HG03135 (cell line): ENCODE measurements around the gene PLCB2.

Source experiments
- ATAC-seq: cut with Tn5 transposase; IDR thresholded peaks from one replicate; pipeline ENCODE4 v1.9.1; 2021; ENCODE audit warnings: mild to moderate bottlenecking, moderate library complexity; ENCODE audit not compliant: unreplicated experiment

The PLCB2 gene

DNA sequence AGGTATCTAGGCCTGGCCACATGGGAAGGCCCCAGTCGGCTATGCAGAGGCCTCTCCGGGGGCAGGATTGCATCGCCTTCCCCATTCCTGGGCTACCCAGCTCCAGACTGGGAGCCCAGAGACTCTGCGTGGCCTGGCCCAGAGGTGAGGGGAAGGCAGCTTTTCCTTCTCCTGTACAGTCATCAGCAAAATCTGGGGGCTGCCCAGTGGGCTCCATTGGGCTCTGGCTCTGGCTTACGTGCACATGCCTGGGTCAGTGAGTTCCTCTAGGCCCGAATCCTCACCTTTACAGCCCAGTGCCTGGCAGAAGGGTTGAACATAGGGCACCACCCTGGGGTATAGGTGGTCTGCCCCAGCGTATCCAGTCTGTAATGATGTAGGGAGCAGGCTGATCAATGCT, 20.9 kb downstream of the PLCB2 start:
- ATAC-seq, result no peak

DNA sequence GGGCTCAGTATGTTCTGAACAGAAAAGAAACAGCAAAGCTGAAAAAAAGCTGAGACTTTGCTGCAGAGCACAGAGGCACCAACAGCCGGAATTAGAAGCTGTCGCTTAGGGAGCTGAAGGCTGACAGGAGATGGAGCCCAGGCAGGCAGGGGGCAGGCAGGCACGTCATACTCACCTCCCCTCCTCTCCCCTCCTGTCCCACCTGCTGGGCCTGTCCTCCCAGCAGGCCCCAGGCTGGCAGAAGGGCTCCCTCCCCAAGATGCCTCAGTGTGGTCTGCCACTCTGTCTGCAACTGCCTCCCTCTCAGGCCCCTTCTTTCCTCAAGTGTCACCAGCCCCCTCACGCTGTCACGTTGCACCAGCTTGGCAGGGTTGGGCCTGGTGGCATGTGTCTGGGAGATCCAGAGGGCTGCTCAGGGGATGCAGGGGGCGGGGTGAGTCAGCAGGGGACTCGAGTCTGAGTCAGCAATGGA, 21.6 kb downstream of the PLCB2 start:
- ATAC-seq, result no peak

DNA sequence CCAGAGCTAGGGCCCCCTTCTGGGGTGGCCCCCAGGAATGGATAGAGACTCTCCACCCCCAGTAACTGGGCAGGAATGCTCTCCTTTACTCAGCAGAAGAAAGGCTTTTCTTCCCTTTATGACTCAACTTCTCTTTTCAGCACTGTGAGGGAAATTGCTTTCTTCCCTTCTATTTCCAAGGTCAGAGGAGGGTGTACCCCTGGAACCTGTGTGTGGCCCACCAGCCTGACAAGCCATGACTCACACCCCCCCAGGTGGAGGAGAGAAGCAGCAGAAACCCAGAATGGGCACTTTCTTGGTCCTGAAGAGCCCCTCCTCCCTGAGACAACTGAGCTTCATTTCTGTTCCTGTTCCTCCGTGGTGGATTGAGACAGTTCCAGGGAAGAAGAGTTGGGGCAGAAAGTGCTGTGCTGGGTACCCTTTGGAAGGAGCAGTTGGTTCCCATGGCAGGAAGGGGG, 22.2 kb downstream of the PLCB2 start:
- ATAC-seq, result no peak

- ATAC-seq, result no peak
Measured at GRCh38 chr15:40285151-40285550, 22.6 kb downstream of the PLCB2 start.

DNA sequence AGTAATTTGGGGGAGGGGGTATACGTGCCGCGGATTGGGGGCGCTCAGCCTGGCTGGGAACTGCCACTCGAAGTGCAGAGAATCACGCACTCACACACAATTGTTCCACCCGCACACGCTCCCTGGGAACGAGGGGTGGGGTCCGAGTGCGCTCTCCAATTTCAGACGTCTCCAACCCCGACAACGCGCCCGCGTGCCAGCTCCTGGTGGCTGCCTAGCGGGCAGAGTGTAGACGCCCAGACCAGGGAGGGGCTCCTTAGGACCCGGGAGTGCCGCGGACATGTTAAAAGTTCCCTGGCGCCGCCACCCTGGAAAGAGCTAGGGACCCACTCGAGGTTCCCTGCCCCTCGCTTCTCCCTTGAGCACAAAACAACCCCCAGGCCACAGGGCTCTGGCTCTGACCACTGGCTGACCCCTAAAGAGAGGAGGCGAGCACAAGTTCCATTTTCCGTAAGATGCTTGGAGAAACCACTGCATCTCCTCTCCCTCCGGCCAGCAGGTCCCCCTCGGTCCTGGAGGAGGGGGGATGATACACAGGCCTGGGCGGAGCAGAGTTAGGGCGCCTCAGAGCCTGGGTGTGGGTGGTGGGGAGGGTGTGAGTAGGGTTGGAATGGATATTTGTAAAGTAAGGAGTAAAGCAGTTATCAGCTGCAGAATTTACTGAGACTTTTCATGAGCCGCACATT, 24.0 kb downstream of the PLCB2 start:
- no peak for ATAC-seq

DNA sequence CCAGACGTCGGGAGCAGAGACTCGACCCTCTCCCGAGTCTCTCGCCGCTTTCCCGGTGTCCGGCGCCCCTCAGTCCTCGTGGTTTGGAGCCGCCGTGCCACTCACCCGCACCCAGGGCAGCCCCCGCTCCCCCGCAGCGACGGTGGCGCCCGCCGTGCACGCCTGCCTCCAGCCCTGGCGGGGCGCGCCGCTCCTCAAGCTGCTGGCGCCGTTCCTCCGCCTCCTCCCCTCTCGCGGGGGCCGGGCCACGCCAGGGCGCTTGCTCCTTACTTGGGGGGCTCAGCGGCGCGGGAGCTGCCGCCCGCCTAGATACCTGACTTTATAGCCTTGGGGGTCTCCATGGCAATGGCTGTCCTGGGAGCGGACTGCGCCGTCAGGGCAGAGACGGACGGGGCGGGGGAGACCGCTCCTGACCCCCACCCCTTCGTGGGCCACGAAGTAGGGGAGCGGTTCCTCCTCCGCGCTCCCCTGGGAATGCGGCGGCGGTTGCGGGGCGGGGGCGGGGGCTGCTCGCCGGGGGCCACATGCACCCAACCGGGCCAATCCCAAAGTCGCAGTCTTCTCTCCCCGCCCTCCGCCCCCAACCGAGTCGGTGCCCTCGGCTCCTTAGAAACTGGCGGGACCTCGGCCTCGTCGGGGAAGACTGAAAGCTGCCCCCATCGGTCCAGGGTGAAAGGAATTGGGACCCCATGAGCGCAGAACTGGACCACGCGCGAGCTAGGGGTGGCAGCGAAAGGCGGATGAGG, 24.7 kb downstream of the PLCB2 start, which contains the start of gene ANKRD63:
Gene ANKRD63 (minus strand): TSS at position 196 of the 746 bp plus-strand sequence. CDS start 478 bp downstream, outside the sequence.
- no peak for ATAC-seq

GRCh38 chr15:40282147-40282868, 25.4 kb downstream of the PLCB2 start:
- no peak for ATAC-seq

DNA sequence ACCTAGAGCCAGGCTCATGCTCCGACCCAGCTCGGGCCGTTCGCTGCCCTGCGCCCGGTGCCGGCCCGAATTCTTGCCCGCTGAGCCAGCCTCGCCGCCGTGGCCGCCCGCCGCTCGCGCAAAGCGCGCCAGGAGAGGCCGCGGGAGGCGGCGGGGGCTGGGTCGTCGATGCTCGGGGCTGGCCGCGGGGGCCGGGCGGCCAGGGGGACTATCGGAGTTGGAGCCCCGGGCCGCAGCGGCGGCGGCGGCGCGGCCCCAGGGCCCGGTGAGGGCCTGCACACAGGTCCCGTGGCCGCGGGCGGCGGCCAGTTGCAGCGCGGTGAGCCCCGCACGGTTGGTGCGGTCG, 26.0 kb downstream of the PLCB2 start:
- ATAC-seq, result no peak

DNA sequence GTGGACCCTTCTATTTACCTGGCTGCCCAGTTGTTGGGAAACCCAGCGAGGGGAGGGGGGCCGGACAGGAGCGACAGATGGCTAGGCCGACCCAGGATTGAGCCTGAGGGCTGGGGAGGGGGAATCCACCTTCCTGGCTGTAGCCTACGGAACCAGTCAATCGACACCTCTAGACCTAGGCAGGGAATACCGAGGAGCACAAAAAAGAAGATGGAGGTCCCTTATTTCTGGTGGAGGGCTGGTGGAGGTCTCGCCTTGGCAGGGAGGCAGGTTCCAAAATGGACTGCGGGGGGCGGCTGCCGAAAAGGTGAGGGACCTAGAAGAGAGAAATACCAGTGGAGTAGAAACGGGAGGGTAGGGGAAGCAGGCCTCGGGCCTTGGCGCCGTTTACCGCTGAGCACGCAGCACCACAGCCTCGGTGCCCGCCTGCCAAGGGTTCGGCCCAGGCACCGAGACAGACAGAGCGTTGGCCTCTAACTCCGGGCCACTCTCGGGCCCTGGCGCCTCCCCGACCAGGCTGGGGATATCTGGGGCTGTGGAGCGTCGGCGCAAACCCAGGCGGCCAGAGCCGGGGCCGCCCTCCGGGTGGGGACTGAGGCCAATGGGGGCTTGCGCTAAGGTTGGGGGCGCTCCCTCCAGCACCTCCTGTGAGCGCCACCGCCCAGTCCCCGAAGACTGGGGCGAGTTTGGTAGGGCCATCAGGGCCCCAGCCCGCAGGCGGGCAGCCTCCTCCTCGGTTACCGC, 26.5 kb downstream of the PLCB2 start:
- ATAC-seq, result no peak

DNA sequence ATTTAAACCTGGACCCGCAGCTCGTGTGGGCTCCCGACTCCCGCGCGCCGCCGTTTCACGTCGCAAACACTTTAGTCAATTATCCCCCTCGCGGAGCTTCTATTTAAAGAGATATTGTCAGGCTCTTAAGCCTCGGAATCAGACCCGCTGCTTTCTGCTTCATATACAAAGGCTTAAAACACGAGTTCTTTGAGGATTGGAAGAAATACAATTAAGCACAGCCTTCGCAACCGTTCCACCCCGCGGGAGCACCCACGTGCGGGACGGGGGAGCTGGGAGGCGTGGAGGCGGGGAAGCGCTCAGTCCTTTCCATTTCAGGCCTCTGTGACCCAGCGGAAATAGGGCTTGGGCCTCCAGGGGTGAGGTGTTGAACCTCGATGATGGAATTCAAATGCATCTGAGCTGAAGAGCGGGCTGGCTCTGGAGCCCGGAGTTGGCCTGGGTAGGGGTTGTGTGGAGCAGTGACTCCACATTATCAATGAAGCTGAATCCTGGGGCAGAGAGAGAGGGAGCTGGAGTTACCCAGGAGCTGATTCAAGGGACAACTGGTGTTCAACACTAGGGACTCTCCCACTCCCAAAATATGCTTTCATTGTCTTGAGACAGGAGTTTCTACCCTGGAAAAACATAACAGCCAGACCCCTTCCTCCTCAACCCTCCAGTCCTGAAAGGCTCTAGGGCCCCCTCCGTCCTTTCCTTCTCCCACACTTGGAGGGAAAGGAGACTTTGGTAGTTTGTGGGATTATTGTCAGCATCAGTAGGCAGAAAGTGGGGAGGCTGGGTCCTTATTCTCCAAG, 27.3 kb downstream of the PLCB2 start:
- no peak for ATAC-seq

- no peak for ATAC-seq
Measured at GRCh38 chr15:40279437-40280141, 28.1 kb downstream of the PLCB2 start.

DNA sequence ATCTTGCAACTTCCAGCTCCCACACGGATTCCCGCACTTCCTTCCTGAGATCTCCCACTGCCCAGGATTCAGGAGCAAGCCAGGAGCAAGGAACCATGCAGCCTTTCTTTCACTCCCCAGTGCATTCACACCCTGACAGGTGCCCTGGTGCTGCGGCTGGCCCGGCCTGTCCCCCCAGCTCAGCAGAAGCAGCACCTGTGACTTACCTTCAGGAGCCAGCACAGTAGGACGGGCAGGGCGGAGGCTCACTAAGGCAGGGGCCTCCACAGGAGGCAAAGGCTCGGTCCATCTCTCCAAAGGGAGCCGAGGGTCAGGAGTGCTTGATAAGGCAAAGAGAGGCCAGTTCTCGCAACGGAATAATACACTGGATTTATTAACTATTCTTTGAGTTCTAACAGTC, 29.7 kb downstream of the PLCB2 start:
- no peak for ATAC-seq

DNA sequence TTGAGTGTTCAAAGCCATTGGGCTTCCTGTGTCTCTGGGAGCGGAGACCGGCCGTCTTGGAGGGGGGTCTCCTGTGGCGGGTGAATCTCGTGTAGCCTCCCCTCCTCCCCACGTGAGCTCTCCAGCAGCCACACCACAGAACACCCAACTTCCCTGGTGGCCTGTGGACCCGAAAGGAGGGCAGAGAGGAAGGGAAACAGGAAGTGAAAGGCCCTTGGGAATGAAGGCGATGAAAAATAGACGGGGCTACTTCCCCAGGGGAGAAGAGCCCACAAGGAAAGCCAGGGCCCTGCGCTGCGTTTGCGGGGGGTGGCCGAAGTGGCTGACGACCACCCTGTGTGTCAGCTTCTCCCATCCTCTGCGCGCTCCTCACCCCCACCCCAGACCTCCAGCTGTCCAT, 30.3 kb downstream of the PLCB2 start:
- no peak for ATAC-seq

- ATAC-seq, result no peak
Measured at GRCh38 chr15:40276927-40277326, 30.8 kb downstream of the PLCB2 start.

GRCh38 chr15:40275954-40276353, 31.8 kb downstream of the PLCB2 start:
- no peak for ATAC-seq

DNA sequence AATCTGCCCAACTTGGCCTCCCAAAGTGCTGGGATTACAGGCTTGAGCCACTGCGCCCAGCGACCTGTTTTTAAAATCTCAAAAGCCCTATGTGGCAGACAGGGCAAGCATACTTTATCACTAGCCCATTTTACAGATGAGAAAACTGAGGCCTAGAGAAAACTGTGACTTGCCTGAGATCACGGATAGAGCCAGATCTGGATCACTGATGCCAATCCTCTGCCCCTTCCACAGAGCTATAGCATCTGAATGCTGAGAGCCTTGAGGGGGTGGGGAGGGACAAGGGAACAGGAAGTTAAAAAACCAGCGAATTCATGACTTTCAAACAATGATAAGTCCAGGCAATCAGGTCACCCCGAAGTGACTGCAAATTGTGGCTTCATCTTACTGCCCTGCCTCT, 32.2 kb downstream of the PLCB2 start:
- ATAC-seq, result no peak

DNA sequence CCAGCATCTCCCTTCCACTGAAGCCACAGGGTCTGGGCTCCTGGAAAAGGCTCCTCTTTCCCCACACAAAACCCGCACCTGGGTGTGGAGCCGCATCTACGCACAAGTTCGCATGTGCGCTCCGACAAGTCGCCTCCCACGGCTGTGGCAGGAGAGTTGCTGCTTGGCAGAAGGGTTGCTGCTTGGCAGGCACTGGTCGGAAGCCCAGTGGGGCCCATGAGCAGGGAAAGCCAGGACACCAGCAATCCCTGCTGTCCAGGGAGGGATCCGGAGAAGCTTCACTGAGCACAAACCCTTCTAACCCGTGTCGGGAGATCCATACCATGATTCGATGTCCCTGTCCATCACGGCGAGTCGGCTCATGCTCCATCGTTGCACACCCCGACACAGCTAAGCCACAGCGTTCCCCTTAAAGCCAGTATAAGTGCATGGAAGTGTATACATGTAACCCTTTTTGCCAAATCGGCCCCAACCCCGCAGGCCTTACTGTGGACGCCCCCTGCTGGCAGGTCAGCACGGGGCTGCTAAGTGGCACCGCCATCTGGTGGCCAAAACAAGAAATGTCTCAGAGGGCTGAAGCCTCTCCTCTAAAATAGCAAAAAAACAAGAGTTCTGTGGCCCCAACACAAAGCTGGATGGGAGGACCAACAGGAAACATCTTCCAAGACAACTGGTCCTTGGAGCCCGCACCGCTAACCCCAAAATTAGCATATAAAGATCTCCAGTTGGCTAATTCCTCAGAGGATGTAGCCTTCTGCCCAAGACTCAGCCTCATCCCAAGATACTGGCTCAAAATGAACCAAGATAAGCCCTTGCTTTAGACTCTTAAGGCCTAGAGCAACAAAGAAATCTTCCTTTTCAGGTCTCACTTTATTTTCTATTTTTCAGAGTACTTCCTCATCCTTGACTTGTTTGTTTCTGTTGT, 33.1 kb downstream of the PLCB2 start:
- no peak for ATAC-seq

DNA sequence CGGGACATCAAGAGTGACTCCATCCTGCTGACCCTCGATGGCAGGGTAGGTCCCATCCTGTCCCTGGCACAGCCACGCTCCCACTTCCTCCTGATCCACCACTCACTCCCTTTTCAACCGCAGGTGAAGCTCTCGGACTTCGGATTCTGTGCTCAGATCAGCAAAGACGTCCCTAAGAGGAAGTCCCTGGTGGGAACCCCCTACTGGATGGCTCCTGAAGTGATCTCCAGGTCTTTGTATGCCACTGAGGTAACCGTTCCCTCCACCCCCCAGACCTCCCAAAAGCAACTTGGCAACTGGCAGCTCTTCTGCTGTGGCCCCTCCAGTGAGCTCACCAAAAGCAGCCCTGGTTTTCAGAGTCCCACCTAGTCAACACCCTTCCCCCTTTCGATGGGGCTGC, 34.3 kb downstream of the PLCB2 start:
- no peak for ATAC-seq
